Stimulated activated naive CD4-positive, alpha-beta T cell (primary cell): ENCODE measurements around the gene STK40.

Experiments used
- DNase-seq, 6 experiments: peaks; one replicate each; lab custom pipeline; 2025; lab: John Stamatoyannopoulos, UW

STK40 gene, protein sequence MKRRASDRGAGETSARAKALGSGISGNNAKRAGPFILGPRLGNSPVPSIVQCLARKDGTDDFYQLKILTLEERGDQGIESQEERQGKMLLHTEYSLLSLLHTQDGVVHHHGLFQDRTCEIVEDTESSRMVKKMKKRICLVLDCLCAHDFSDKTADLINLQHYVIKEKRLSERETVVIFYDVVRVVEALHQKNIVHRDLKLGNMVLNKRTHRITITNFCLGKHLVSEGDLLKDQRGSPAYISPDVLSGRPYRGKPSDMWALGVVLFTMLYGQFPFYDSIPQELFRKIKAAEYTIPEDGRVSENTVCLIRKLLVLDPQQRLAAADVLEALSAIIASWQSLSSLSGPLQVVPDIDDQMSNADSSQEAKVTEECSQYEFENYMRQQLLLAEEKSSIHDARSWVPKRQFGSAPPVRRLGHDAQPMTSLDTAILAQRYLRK

DNA sequence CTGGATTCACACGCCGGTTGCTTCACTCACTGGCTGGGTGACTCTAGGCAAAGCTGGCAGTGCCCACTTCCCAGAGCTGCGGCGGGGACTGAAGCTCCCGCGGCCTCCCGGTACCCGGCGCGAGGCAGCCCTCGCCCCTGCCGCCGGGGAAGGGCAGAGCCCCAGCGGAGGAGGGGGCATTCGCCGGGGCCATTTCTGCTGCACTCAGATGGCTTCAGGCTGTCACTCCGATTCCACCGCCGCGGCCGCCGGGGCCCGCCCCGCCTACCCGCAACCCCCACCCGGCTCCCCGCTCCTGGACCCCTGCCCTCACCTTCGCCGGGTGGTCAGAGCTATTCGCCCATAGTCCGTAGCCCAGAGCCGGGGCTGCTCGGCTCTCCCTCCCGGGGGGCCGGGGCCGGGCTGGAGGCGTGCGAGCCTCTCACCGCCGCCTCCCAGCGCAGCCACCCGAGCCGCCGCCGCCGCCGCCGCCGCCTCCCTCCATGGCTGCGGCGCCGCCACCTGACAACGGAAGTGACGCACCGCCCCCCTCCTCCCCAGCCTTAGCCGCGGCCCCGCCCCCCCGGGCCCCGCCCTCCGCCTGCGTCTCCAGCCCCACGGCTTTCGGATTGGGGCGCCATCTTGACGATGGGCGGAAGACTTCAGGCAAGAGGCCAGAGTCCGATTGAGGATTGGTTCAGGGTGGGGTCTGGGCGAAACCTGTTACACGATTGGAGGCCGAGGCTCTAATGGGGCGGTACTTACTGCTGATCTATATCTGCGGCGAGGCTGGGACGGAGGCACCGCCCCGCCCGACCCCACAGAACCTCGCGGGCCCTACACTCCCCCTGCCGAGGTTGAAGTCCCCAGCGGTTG, at the start of gene STK40:
Gene STK40 (minus strand): TSS at position 515 of the 855 bp plus-strand sequence. CDS start 24,592 bp downstream, outside the sequence.
- DNase-seq = peak; percentile 95 to 98 (median 96)

DNA sequence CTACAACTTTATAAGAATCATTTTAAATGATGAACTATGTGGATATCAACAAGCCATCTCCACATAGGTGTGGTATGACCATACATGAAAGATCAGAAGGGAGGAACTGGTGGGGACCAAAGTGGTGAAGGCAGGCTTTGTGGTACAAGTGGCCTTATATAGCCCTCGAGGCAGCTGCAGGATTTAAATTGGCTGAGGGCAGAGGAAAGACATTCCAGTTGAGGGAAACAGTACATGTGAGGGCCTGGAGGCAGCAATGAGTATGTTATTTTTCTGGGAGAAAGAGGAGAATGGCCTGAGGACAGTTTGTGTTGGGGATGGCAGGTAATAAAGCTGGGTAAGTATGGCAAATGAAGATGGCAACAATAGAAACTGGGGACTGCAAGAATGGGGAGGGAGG, 47.4 kb upstream of the STK40 start:
- DNase-seq = no peak

DNA sequence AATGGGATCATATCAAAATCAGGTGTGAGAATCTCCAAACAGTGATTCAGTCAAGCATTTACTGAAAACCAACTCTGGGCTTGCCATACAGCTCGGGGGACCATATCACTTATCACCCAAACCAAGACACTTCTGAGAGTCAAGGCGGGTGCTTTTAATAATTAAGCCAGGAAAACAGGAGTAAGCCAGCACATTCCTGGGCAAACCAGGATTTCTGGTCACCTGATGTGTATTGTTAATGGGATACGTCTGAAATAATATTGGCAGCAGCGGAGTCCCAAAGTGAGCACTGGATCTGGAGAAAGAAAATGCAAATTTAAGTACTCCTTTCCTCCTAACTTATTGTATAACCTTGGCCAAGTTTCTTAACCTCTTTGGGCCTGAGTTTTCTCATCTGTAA, 46.9 kb upstream of the STK40 start:
- DNase-seq = no peak

DNA sequence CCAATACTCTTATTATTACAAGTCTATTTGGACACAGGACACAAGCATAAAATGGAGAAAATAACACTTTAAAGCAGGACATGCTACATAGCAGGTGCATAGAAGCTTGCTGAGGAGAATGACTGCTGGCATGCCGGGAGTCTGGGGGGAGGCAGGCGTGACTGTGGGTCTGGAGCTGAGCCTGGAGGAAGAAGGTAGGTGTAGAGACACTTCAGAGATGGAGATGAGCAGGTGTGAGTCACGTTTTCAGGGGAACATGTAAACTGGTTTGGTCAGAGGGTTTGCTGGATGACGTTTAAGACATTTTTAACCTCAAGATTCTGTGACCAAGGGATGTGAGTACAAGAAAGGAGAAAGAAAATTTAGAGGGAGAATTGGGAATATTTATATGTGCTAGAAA, 40.1 kb upstream of the STK40 start:
- no peak for DNase-seq

DNA sequence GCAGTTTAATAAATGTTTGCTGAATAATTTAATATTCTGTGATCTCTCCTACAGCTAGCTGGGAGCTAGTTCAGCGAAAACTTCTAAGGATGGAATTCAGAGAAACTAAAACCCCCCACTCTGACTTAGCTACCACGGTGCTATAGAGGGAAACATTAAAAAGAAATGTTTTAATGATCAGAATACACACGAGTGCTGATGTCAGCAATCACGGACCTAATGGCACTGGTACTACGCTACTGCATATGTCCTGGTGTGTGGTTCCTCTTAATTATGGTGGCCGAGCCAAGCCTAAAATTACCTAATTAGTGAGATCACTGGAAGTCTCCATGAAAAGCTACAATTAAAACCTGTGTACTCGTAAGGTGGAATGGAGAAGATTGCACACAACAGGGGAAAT, 35.9 kb upstream of the STK40 start:
- DNase-seq = no peak

DNA sequence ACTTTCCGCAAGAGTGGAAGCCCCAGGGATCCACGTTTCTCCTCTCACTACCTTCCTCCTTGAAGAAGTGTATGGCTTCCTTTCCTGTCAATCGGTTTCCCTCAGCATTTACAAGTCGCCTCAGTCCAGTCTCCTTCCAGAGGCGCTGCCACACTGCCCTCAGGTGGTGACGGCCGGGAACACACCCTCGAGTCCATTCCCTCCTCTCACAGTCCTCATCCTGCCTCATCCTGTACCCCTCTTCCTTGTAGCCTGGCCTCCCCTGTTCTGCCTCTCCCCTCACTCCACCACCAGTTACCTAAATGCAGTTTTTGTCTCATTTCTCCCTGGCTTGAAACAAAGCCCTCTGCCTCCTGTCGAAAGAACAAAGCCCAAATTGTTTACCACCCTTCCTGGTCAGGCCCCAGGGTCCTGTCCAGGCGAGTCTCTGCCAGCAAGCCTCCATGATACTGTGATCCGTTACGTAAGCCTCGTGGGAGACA, 35.2 kb upstream of the STK40 start:
- peak; percentile 78 to 92 (median 86) for DNase-seq

DNA sequence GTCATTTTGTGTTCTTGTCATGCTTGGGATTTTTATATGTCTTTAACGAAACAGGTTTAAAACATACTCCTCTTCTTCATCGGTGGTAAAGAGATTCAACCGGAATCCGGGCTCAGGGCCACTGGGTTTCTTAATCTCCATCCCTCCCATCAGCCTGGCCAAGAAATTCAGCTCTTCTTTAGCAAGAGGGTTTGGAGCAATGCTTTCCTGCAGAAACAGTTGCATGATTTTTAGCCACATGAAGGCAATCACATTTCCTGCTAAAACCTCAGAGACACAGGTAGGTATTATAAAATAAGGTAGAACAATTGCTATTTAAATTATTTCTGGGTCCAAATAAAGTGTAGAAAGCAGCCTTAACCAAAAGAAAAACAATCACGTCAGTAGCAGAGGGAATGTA, 34.7 kb upstream of the STK40 start:
- peak in 2 of 6 experiments; percentile 71 to 74 for DNase-seq

DNA sequence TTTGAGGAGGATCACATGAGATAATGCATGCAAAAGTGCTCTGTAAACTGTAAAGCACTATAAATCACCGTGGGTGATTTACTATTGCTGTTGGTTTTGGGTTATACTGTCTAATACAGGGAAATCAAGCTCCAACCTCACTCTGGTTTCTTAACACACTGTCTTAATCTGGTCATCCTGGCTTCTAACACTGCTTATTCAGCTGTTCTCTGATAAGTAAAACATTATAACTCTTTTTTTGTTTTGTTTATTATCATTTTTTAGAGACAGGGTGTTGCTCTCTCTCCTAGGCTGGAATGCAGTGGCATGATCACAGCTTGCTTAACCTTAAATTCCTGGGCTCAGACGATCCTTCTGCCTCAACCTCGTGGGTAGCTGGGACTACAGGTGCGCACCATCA, 33.8 kb upstream of the STK40 start:
- no peak for DNase-seq

DNA sequence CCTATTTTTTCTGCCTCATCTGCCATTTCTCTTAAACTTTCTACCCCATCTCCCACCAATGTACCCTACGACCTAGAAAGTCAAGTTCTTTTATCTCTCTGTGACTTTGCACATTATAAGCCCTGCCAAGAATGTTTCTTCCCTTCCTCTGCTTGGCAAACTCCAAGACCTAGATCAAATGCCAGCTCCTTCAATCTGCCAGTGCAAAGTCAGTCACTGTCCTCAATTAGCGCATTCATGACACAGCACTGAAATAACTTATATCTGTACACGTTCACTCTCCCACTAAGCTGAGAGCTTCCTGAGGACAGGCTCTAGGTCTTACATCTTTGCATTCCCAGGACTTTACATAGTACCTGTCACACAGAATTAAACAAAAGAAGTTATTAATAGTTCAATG, 33.4 kb upstream of the STK40 start:
- DNase-seq = no peak

DNA sequence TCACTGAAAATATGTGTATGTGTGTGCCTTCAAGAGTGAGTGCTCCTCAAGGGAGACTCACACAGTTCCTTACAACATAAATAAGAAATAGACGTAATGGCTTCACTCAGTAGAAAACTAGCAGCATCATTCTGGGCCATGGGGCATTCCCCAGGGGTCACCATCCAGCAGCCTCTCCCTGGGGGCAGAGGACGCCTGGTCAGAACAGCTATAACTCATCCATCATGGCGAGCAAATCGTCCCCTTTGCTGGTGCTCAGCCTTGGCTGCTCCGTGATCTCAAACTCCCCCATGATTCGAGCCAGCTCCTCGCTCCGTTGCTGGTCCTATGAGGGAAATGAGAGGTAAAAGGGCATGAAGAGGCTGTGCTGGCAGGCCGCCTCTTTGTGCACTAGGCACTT, 32.2 kb upstream of the STK40 start:
- DNase-seq = no peak

DNA sequence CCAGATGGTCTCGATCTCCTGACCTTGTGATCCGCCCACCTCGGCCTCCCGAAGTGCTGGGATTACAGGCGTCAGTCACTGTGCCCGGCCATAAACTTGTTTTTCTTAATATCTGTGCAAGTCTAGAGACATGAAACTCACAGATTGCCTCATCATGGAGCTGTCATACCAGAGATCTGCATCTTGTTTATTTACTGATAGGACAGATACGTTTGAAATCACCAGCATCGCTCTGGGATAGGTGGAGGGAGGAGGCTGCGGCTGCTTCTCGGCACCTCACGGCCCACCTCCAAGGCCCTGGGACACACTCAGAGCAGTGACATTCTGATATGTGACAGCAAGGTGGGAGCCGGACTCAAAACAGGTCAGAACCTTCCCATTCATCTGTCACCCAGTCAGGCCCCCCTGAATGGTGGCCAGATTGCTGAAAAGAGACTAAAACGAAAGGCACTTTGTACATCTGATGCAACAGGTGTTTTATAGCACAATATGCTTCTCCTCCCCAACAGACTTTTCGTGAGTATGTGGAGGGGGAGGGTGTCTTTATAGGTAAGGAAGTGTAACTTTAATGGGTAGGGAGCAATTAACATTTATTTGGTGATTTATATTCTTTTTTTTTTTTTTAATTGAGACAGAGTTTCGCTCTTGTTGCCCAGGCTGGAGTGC, 30.1 kb upstream of the STK40 start:
- no peak for DNase-seq

DNA sequence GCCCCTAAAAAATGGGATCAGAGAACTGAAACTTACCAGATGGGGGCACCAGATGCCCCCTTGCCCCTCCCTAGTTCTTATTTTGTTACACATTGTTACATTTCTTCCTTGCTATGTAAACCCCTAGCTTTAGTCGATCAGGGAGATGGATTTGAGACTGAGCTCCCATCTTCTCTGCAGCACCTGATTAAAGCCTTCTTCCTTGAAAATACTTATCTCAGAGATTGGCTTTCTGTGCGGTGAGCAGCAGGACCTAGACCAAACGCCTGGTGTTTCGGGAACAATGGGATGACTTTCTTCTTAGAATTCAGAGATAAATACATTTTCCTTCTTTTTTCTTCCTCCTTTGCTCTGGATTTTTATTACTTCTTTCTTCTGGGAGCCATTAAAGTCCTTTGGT, 28.7 kb upstream of the STK40 start:
- DNase-seq = no peak

DNA sequence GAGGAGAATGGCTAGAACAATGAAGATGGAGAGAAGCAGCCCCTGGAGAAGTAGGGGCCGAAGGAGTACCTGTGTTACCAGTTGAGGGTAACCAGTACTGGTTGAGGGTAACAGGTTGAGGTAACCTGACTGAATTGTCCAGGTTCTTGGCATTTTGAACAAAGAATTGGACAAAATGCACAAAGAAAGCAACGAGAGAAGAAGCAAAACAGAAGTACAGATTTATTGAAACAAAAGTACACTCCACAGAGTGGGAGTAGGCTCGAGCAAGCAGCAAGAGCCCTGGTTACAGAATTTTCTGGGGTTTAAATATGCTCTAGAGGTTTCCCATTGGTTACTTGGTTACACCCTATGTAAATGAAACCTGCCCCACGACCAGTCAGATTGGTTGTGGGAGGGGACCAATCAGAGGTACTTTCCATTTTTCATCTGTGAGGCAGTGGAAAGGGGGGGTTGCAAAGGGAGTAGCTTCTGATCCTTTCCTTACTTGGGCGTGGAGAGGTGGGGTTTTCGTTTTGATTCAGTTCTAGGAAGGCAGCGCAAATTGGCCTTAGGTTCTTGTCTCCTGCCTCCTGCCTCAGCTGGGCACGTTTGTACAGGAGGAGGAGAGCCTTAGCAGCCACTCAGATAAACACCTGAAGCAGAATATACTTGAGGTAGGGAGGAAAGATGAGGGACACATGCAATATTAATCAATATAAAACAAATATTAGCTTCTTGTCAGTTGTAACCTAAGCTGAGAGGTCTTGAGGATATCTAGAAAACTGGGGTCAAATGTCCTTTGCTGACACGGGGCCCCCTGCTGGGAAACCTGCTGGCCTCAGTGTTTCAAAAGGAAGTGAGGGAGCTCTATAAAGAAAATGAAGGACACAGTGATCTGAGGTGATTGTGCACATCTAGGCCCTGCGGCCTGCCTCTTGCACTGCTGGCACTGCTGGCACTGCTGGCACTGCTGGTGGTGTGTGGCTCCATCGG, 26.2 kb upstream of the STK40 start:
- peak in 5 of 6 experiments; percentile 15 to 44 (median 23) for DNase-seq

DNA sequence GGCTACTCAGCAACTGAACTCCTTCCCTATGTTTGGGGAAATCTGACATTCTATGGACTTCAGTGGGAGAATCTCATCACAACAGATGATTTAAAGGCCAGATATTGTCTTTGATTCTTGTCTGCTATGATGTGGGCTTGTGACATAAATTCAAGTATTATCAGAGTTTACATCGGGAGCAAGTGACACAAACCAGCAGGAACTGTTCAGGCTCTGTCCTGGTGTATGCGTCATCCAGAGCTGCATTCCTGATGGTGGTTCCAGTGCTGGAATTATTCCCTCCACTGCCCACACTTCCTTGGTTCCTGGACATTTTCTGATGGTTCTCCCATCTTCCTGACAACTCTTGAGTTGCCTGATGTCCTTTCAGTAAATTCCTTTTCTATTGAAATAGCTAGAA, 22.8 kb upstream of the STK40 start:
- no peak for DNase-seq

DNA sequence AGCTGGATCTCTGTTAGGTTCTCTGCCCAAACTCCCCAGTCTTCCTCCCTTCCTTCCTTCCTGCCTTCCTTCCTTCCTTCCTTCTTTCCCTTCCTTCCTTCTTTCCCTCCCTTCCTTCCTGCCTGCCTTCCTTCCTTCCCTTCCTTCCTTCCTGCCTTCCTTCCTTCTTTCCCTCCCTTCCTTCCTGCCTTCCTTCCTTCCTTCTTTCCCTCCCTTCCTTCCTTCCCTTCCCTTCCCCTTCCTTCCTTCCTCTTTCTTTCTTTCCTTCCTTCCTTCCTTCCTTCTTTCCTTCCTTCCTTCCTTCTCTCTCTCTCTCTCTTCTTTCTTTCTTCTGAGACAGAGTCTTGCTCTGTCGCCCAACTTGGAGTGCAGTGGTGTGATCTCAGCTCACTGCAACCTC, 20.7 kb upstream of the STK40 start:
- no peak for DNase-seq

DNA sequence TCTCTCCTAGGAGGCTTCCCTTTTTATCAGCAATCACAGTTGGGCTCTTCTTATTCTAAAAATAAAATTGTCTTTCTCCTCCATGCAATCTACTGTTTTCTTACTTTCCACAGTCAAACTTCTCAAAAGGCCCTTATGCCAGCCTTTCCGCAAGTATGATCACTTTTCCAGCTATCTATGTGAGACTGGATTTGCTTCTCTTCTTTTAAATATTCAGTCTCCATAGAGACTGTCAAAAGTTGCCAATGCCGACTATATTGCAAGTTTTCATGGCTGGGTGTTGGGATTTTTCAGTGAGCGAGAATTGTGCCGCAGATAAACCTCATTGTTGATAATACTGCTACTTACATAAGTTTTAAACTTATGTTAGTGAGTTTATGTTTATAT, 16.8 kb upstream of the STK40 start:
- DNase-seq = no peak

DNA sequence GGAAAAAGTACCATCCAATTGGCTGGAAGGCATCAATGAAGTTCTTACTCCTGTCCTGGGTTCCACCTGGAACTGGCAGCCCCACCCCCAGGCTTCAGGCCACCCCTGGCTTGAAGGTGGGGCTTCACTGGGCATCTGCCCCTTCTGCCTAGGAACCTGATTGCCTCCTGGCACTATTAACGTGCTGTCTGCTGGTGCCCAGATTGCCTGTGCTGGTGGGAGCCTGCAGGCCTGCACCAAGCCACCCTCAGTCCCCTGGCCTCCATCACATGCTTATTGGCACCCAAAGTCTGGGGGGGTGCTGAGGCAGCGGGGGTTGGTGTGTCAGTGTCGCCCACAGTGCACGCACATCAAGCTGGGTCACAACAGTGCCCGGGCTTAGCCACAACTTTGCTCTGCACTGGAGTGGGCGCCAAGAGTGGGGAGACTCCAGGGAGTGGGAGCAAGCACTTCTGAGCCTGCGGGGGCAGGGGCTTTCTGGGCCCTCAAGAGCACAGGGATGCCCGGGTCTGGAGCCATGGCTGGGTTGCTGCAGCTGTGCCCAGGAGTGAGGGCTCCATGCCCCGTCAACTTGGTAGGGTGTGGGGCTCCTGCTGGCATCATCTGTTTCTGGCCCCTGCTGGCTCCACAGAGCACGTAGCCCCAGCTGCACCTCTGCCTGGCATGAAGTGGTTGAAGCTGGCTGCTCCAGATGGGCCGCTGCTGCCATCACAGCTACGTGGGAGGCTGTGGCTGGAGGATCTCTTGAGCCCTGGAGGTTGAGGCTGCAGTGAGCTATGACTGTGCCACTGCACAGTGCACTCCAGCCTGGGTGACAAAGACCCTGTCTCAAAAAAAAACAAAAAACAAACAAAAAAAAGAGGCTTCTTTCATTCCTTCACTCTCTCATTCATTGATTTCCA, 16.1 kb upstream of the STK40 start:
- no peak for DNase-seq

DNA sequence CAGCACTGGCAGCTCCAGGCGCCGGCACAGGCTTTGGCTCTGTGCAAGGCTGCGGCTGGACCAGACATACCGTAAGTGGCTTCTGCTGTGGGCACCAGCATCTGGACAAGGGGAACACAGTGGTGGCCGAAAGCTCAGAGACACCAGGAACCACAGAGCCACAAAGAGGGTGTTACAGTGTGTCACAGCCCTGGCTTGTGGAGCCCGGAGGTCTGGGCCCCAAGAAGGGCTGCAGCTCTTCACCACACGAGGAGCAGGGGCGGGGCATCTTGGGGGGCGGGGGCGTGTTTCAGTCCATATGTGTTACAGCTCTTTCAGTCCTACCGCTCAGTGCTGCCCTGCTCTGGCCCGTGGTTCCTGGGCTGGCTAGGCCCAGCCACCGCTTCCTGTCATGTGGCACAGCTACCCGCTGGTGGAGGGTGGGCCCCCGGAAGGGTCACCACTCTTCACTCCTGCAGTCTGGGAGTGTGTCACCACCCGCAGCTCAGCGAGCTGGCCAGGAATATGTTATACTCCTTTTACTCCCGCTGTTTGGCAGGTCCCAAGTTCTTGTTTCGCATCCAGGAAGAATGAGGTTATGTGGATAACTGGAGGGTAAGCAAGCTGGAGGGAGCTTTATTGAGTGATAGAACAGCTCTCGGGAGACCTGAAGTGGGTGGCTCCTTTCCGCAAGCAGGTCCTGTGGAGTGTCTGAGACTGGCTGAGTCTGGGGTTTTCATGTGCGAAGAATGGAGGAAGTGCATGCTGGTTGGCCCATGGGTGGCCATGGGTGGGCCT, 15.3 kb upstream of the STK40 start:
- DNase-seq = no peak

DNA sequence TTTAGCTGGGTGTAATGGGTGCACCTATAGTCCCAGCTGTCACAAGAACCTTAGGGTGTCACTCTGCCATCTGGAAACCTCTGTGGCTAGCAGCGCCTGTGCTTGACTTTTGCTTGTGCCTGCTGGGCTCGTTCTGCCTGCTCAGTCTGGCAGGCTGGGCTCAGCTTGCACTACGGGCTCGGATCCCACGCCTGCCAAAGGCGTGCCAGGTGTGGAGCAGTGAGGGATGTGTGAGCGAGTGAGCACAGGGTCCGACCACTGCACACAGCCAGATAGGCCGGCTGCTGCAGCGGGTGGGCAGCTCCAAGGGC, 14.7 kb upstream of the STK40 start:
- no peak for DNase-seq
